Measurements from ENCODE around the gene SF3A1.

DNA sequence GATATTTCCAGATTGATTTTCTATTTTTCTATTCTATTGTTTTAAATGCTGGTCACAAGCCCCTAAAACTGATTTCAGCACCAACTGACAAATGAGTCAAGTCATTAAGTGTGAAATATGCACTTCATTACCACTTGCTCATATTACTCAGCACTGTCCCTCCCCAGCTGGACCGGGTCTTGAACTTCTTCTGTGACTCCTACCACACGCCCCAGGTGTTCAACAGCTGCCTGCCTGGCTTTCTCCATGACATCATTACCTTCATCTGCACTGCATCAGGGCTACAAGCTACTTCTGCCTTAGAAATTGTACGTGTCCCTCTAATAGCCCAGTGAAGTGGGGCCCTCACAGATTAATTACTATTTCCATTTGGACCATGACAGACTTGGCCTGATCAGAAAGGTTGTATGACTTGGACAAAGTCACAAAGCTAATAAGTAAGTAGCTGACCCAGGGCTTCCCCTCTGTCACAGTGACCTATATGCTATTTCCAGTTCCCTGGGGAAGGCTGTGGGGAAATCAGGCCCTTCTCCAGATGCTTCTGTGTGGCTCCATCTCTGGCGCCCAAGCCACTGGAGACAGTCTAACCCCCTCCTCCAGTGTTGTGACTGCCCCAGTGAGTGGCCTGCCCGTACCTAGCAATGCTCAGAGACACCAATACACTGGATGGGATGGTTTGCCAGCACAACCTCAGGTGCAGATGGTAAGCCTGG, 48.0 kb downstream of the SF3A1 start:
- TF ChIP-seq EZH2 (optimal IDR thresholded peaks at IDR 0.05; ENCODE audit: low read depth, low read length) = no peak
- TF ChIP-seq, protein P1, sequence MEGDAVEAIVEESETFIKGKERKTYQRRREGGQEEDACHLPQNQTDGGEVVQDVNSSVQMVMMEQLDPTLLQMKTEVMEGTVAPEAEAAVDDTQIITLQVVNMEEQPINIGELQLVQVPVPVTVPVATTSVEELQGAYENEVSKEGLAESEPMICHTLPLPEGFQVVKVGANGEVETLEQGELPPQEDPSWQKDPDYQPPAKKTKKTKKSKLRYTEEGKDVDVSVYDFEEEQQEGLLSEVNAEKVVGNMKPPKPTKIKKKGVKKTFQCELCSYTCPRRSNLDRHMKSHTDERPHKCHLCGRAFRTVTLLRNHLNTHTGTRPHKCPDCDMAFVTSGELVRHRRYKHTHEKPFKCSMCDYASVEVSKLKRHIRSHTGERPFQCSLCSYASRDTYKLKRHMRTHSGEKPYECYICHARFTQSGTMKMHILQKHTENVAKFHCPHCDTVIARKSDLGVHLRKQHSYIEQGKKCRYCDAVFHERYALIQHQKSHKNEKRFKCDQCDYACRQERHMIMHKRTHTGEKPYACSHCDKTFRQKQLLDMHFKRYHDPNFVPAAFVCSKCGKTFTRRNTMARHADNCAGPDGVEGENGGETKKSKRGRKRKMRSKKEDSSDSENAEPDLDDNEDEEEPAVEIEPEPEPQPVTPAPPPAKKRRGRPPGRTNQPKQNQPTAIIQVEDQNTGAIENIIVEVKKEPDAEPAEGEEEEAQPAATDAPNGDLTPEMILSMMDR (IDR thresholded peaks at IDR 0.05; ENCODE audit: low read length) = no peak
